Adrenal gland (tissue), 5 donors: ENCODE data around the gene GAK.

Source experiments
- POLR2A ChIP-seq, 2 donors: fragments of 450-650 bp; IDR thresholded peaks; one replicate each; pipeline ENCODE4 v1.6.1; 2017; ENCODE audit warnings: antibody characterized with exemption in 2 of 2, mild to moderate bottlenecking in 2 of 2, moderate library complexity in 1 of 2
- TF ChIP-seq, protein P1 (sequence below), 6 experiments: fragments of 450-650 bp in 4 of 6; fragments of 200-600 bp in 2 of 6; sonication (generic) in 1 of 6; IDR thresholded peaks; 1 replicate in 5 of 6; 2 replicates in 1 of 6; pipeline versions ENCODE4 v1.5.1 to v1.8.0; 2016 to 2021; ENCODE audit warnings: antibody characterized with exemption in 6 of 6, mild to moderate bottlenecking in 2 of 6, moderate library complexity in 1 of 6
- donor health status: DM: no; HTN: no; CAD: no.

DNA sequence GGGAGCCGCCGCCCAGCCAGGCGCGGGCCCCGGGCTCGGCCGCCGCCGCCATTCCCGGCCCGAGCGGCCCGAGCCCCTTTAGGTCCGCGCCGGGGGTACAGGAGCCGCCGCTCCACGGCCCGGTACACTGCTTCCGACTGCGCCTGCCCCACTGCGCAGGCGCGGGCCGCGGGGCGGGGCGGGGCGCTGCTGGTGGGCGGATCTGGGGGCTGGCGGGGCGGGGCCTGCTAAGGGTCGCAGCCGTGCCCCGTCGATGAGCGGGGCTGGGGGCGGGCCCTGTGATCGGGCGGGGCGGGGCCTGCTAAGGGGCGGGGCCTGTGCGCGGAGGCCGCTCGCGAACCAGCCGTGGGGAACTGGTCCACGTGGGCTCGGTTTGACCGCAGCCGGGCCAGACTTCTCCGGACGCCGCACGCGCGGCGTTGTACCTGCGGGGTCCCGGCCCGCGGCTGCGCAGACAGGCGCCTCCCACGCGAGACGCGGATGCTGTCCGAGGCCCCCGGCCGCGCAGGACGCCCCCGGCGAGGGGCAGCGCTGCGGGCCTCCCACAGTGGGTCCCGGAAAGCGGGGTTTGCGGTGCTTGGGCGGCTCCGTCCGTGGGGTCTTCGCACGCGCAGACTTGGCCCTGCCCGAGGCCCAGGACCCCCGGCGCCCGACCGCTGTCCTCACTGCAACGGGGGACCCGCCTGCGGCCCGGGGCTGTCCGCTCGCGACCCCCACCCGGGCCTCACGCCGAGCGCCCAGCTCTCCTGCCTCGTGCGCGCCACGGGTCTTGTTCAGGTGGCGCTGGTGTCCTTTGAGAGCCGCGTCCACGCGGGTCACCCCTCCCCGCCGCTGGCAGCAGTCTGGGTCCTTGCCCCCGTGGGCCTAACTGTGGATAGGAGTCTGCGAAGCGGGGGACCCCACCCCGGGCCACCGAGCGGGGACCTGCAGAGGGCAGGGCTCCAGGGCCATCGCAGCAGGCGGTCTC lies 41.6 kb upstream of the GAK start, which contains the start of gene DGKQ:
- TF ChIP-seq POLR2A (IDR thresholded peaks at IDR 0.05): peak in 1 of 2 donors; percentile 23
- TF ChIP-seq, protein P1, sequence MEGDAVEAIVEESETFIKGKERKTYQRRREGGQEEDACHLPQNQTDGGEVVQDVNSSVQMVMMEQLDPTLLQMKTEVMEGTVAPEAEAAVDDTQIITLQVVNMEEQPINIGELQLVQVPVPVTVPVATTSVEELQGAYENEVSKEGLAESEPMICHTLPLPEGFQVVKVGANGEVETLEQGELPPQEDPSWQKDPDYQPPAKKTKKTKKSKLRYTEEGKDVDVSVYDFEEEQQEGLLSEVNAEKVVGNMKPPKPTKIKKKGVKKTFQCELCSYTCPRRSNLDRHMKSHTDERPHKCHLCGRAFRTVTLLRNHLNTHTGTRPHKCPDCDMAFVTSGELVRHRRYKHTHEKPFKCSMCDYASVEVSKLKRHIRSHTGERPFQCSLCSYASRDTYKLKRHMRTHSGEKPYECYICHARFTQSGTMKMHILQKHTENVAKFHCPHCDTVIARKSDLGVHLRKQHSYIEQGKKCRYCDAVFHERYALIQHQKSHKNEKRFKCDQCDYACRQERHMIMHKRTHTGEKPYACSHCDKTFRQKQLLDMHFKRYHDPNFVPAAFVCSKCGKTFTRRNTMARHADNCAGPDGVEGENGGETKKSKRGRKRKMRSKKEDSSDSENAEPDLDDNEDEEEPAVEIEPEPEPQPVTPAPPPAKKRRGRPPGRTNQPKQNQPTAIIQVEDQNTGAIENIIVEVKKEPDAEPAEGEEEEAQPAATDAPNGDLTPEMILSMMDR (IDR thresholded peaks at IDR 0.05): no peak
